Activated CD4-positive, alpha-beta T cell treated with anti-CD3 and anti-CD28 coated beads for 4 hours (primary cell): ENCODE data around the gene SCFD2.
"Not testable (repeated sequence)": the region's sequence is repeated elsewhere in the genome, so short reads cannot be mapped to it uniquely, and the experiment has no call there.

Experiments
- DNase-seq, 2 donors: peaks; one replicate each; pipeline ENCODE4 v3.0.0-alpha.2; 2020

The SCFD2 gene

GRCh38 chr4:53005808-53006207 lies 360.1 kb downstream of the SCFD2 start:
- DNase-seq, result no peak

GRCh38 chr4:53005149-53005546 lies 360.7 kb downstream of the SCFD2 start:
- DNase-seq, result no peak

- no peak for DNase-seq
These were observed 361.2 kb downstream of the SCFD2 start for GRCh38 chr4:53004497-53005148.

GRCh38 chr4:53003959-53004358 lies 361.9 kb downstream of the SCFD2 start:
- DNase-seq, result no peak

- no peak for DNase-seq
These were observed 365.3 kb downstream of the SCFD2 start for GRCh38 chr4:53000560-53000959.

GRCh38 chr4:52999626-53000025 lies 366.2 kb downstream of the SCFD2 start:
- no peak for DNase-seq

- DNase-seq, result no peak
These were observed 367.4 kb downstream of the SCFD2 start for GRCh38 chr4:52998413-52998812.

GRCh38 chr4:52997132-52997416 lies 368.8 kb downstream of the SCFD2 start:
- no peak for DNase-seq

GRCh38 chr4:52996261-52997131 lies 369.4 kb downstream of the SCFD2 start:
- no peak for DNase-seq

GRCh38 chr4:52995360-52996030 lies 370.4 kb downstream of the SCFD2 start:
- no peak for DNase-seq

- no peak for DNase-seq
These were observed 371.3 kb downstream of the SCFD2 start for GRCh38 chr4:52994567-52994966.

- DNase-seq, result no peak
These were observed 372.1 kb downstream of the SCFD2 start for GRCh38 chr4:52993771-52994170.

GRCh38 chr4:52992551-52992950 lies 373.3 kb downstream of the SCFD2 start:
- DNase-seq, result not testable (repeated sequence)

GRCh38 chr4:52991472-52991871 lies 374.4 kb downstream of the SCFD2 start:
- DNase-seq, result no peak

GRCh38 chr4:52990706-52991105 lies 375.2 kb downstream of the SCFD2 start:
- DNase-seq, result no peak

GRCh38 chr4:52989865-52990264 lies 376.0 kb downstream of the SCFD2 start:
- no peak for DNase-seq

- DNase-seq, result no peak
These were observed 378.3 kb downstream of the SCFD2 start for GRCh38 chr4:52987392-52988056.

GRCh38 chr4:52984462-52984881 lies 381.4 kb downstream of the SCFD2 start:
- DNase-seq, result no peak

- peak in 1 of 2 donors; percentile 8 for DNase-seq
These were observed 382.1 kb downstream of the SCFD2 start for GRCh38 chr4:52983563-52984303.

GRCh38 chr4:52982946-52983340 lies 382.9 kb downstream of the SCFD2 start:
- DNase-seq, result no peak

- no peak for DNase-seq
These were observed 383.5 kb downstream of the SCFD2 start for GRCh38 chr4:52982255-52982945.
